K562 (cell line): ENCODE measurements around the gene SCPEP1. TPM values are rescaled to one million over a fixed set of nuclear protein-coding genes. Genes with fewer than 3 reads are reported as not detected.

Experiments used
- ATAC-seq: fragments of 200-7000 bp; cut with Tn5 transposase; 3 replicates; pipeline ENCODE4 v1.9.1; 2020; ENCODE audit warnings: moderate library complexity
- BruUV-seq: library from RNA; stranded (reverse); fragments of 400-500 nt; replicated peaks from 2 replicates; lab custom pipeline; 2021; lab: Mats Ljungman, UMichigan
- CTCF ChIA-PET: fragments of 300-600 bp; formaldehyde crosslinking; extraction: SDS; loops from one replicate; lab custom pipeline; 2021; ENCODE audit warnings: low intra/inter-chr PET ratio; lab: Yijun Ruan, JAX
- POLR2A ChIA-PET: fragments of 300-600, 350-650 bp; sonication (Branson Sonifier 250); formaldehyde crosslinking; extraction: SDS; loops from one replicate; lab custom pipeline; 2021; ENCODE audit warnings: antibody characterized with exemption, inconsistent platforms; lab: Yijun Ruan, JAX
- DNase-seq, 4 experiments: peaks; one replicate each; pipeline versions ENCODE4 v3.0.0 to v3.0.0-alpha.2; 2011 to 2018; ENCODE audit warnings: low spot score in 3 of 4, mixed read lengths in 3 of 4; ENCODE audit errors: extremely low read depth in 1 of 4
- FAIRE-seq: peaks from 2 replicates; lab custom pipeline; 2011; peaks lifted over from hg19 to GRCh38; lab: Jason Lieb, UNC
- H2AFZ ChIP-seq: 2 replicates; pipeline ENCODE4 v1.6.0; 2011; ENCODE audit warnings: low read depth, low read length, control low read depth, inconsistent platforms
- H3K27ac ChIP-seq: fragments of 200-600 bp; 3 replicates; pipeline ENCODE4 v1.8.0; 2011; ENCODE audit warnings: low read depth, mild to moderate bottlenecking, control low read depth, inconsistent platforms, low read length, moderate library complexity, mixed read lengths; ENCODE audit errors: extremely low read depth
- H3K27me3 ChIP-seq, 2 experiments: fragments of 300-600 bp in 1 of 2; 2 replicates in 1 of 2; 3 replicates in 1 of 2; pipeline versions ENCODE4 v1.6.0 to v1.8.0; 2011; ENCODE audit warnings: inconsistent platforms in 2 of 2, low read length in 2 of 2, mild to moderate bottlenecking in 1 of 2, mixed read lengths in 1 of 2, moderate library complexity in 1 of 2; ENCODE audit not compliant: control insufficient read depth in 2 of 2, insufficient read depth in 2 of 2
- H3K36me3 ChIP-seq: fragments of 300-600 bp; 3 replicates; pipeline ENCODE4 v1.8.0; 2011; ENCODE audit warnings: mild to moderate bottlenecking, low read length, inconsistent platforms; ENCODE audit not compliant: control insufficient read depth, insufficient read depth
- H3K4me1 ChIP-seq, 2 experiments: fragments of 200-600 bp in 1 of 2; replicated peaks in 1 of 2; 2 replicates in 1 of 2; 3 replicates in 1 of 2; pipeline versions ENCODE4 v1.5.1 to v1.8.0; 2011; ENCODE audit warnings: inconsistent platforms in 2 of 2, low read length in 2 of 2, mild to moderate bottlenecking in 1 of 2, mixed read lengths in 1 of 2, moderate library complexity in 1 of 2; ENCODE audit not compliant: control insufficient read depth in 2 of 2, insufficient read depth in 2 of 2
- H3K4me2 ChIP-seq: 2 replicates; pipeline ENCODE4 v1.6.1; 2011; ENCODE audit warnings: low read length, control low read depth, inconsistent platforms, mixed read lengths; ENCODE audit not compliant: insufficient read depth
- H3K4me3 ChIP-seq: fragments of 200-600 bp; sonication (generic), shearing (Covaris generic); 2 replicates; pipeline ENCODE4 v1.5.1; 2016; ENCODE audit warnings: control low read depth, inconsistent platforms
- H3K79me2 ChIP-seq: fragments of 200-600 bp; 3 replicates; pipeline ENCODE4 v1.8.0; 2011; ENCODE audit warnings: low read length, inconsistent platforms; ENCODE audit not compliant: control insufficient read depth, insufficient read depth
- H3K9ac ChIP-seq, 2 experiments: 2 replicates each; pipeline versions ENCODE4 v1.6.0 to v1.6.1; 2011; ENCODE audit warnings: low read depth in 2 of 2, low read length in 2 of 2, control low read depth in 1 of 2, inconsistent platforms in 1 of 2, mild to moderate bottlenecking in 1 of 2, mixed read lengths in 1 of 2; ENCODE audit not compliant: insufficient read depth in 1 of 2
- H3K9me1 ChIP-seq: one replicate; pipeline ENCODE4 v1.6.0; 2011; ENCODE audit warnings: inconsistent platforms, mild to moderate bottlenecking, low read length, moderate library complexity; ENCODE audit not compliant: control insufficient read depth, insufficient read depth
- H3K9me3 ChIP-seq: replicated peaks from 2 replicates; pipeline ENCODE4 v1.5.1; 2011; ENCODE audit warnings: low read depth, low read length, inconsistent platforms; ENCODE audit not compliant: control insufficient read depth, insufficient read depth
- H4K20me1 ChIP-seq: replicated peaks from 2 replicates; pipeline ENCODE4 v1.6.1; 2011; ENCODE audit warnings: low read length, inconsistent platforms, mixed read lengths; ENCODE audit not compliant: control insufficient read depth, insufficient read depth
- BCOR ChIP-seq: fragments of 450-650 bp; IDR thresholded peaks from 2 replicates; pipeline ENCODE4 v1.6.1; 2016
- FOXJ3 ChIP-seq: sonication (generic); formaldehyde crosslinking; IDR thresholded peaks from 2 replicates; pipeline ENCODE4 v1.4.0; 2020; ENCODE audit warnings: mild to moderate bottlenecking, missing genetic modification reagents
- HSF4 ChIP-seq: fragments of 250-450 bp; sonication (Bioruptor Pico); IDR thresholded peaks from 2 replicates; pipeline ENCODE4 v2.1.2; 2022; ENCODE audit warnings: mild to moderate bottlenecking, moderate library complexity, borderline replicate concordance
- KLF6 ChIP-seq: fragments of 250-450 bp; sonication (Bioruptor Pico); IDR thresholded peaks from 2 replicates; pipeline ENCODE4 v1.4.0; 2020; ENCODE audit warnings: mild to moderate bottlenecking, moderate library complexity, borderline replicate concordance
- RNF2 ChIP-seq: sonication (generic); IDR thresholded peaks from 2 replicates; pipeline ENCODE4 v1.6.1; 2016
- SMAD3 ChIP-seq: fragments of 450-650 bp; formaldehyde crosslinking; conservative IDR thresholded peaks from 2 replicates; pipeline ENCODE4 v1.4.0; 2020; ENCODE audit warnings: mild to moderate bottlenecking
- TFAP4 ChIP-seq: sonication (generic); formaldehyde crosslinking; IDR thresholded peaks from 2 replicates; pipeline ENCODE4 v1.8.0; 2022; ENCODE audit warnings: missing genetic modification reagents, mild to moderate bottlenecking, moderate library complexity, borderline replicate concordance
- ZNF354B ChIP-seq: fragments of 250-450 bp; sonication (Bioruptor Pico); IDR thresholded peaks from 2 replicates; pipeline ENCODE4 v1.4.0; 2020
- WGBS: fragments of 100-300 bp; shearing (Covaris generic); methylation state at CpG from one replicate; pipeline ENCODE4 v1.1.6; 2016; ENCODE audit warnings: low coverage, mixed read lengths; ENCODE audit not compliant: insufficient coverage; ENCODE audit errors: missing lambda C conversion rate; 5-methylcytosine and 5-hydroxymethylcytosine counted together
- in situ Hi-C: fragments of 300-500 bp; cut with MboI; formaldehyde crosslinking; loops from 4 replicates; pipeline ENCODE4 v1.15.0; 2018; ENCODE audit warnings: inconsistent platforms, mixed read lengths
- intact Hi-C: fragments of 100-400 bp; cut with micrococcal nuclease; formaldehyde crosslinking; loops from 2 replicates; pipeline ENCODE4 v1.14.2; 2022
- polyA plus RNA-seq, 8 experiments: library from polyadenylated mRNA; depleted of rRNA in 4 of 8; stranded (reverse) in 5 of 8; unstranded in 3 of 8; fragments of >200 nt; fragmentation: Nextera tagmentation in 2 of 8; fragmentation: Illumina TruSeq in 1 of 8; extraction: Ambion mirVana in 2 of 8; extraction: Trizol in 1 of 8; gene quantifications; 2 replicates each; pipeline versions ENCODE4 v1.2.1 to v1.2.3, GENCODE V29; 2011 to 2014; ENCODE audit warnings: inconsistent platforms in 1 of 8, missing spikeins in 1 of 8
- total RNA-seq, 7 experiments: library from RNA; depleted of rRNA in 6 of 7; stranded (reverse); fragments of >200 nt in 6 of 7; fragmentation: Illumina TruSeq in 2 of 7; extraction: Trizol in 2 of 7; gene quantifications; 2 replicates each; pipeline versions ENCODE4 v1.2.1 to v1.2.3, GENCODE V29; 2011 to 2021; ENCODE audit warnings: low replicate concordance in 1 of 7

SCPEP1 gene
- total and polyA plus RNA-seq, 9 of the 15 experiments (the other 6 are each of a cell fraction or from before 2014, with no cell fraction given): 5.1 to 14.8 (median 7.2) TPM

- Histone ChIP-seq H3K9ac (no peak overlapping the region), H3K79me2 (no peaks in the 10 kb centered on the region), H2AFZ (no peak overlapping the region), H3K27me3 (no peaks in the 10 kb centered on the region), H3K4me1 (no peaks in the 10 kb centered on the region; a peak in 1 of 5 replicates), H3K9me1 (no peaks in the 10 kb centered on the region), H3K36me3 (peaks cover 10% of the 10 kb centered on the region; the same call in 2 of the 3 replicates), H4K20me1 (no peaks in the 10 kb centered on the region), H3K4me2 (no peak overlapping the region), H3K4me3 (no peak overlapping the region), H3K27ac (no peak overlapping the region)
- 56% methylated on average over 2 of the region's 2 CpGs for WGBS
- ATAC-seq (no peak), DNase-seq (no peak), FAIRE-seq (no peak)
- CTCF ChIA-PET: no interaction called here
- in situ Hi-C loops: no loop called here
- TF ChIP-seq FOXJ3 (CRISPR knock-in tag) (no peak), ZNF354B (CRISPR knock-in tag) (no peak)
- TF ChIP-seq, all 486 proteins: peak for 0
- intact Hi-C loops: loop anchor here (10.0 kb wide), 1 partner anchor 436 kb away; no protein-coding TSS in a partner anchor
- H3K9me3 ChIP-seq: no peaks in the 10 kb centered on the region
- BruUV-seq: no TSS peak
- POLR2A ChIA-PET: interaction anchor here (1.4 kb wide), 1 partner anchor 17 kb away, joined by 4 read pairs; the partner anchor contains the start of gene TRIM25
These were observed 47.1 kb upstream of the SCPEP1 start for GRCh38 chr17:56930739-56931337.

GRCh38 chr17:56933151-56933745 lies 44.7 kb upstream of the SCPEP1 start:
- 96% methylated on average over 8 of the region's 8 CpGs for WGBS
- peaks cover 31% of the 10 kb centered on the region; the same call in 2 of the 3 replicates for H3K36me3 ChIP-seq
- no peaks in the 10 kb centered on the region for H3K9me1 ChIP-seq
- no peak overlapping the region for H3K9ac ChIP-seq
- H3K4me1 ChIP-seq: peaks cover 8% of the 10 kb centered on the region in 2 experiments; a peak in 4 of 5 replicates
- in situ Hi-C loops: no loop called here
- DNase-seq (no peak), FAIRE-seq (no peak), ATAC-seq (no peak)
- no peak overlapping the region for H3K4me2 ChIP-seq
- no peaks in the 10 kb centered on the region for H3K27me3 ChIP-seq
- no peak overlapping the region for H3K4me3 ChIP-seq
- POLR2A ChIA-PET: interaction anchor here (0.6 to 1.6 kb wide), 3 partner anchors 12 to 151 kb away, joined by 3 read pairs; partner anchors contain the start of gene COIL
- no peaks in the 10 kb centered on the region for H3K9me3 ChIP-seq
- TF ChIP-seq RNF2 (no peak), BCOR (no peak), TFAP4 (no peak), HSF4 (CRISPR knock-in tag) (no peak), SMAD3 (no peak), KLF6 (CRISPR knock-in tag) (no peak)
- no TSS peak for BruUV-seq
- no peak overlapping the region for H3K27ac ChIP-seq
- H3K79me2 ChIP-seq: no peaks in the 10 kb centered on the region
- CTCF ChIA-PET: interaction anchor here (0.7 kb wide), 1 partner anchor 1215 kb away, joined by 3 read pairs; no protein-coding TSS in a partner anchor
- no peaks in the 10 kb centered on the region for H4K20me1 ChIP-seq
- H2AFZ ChIP-seq: no peak overlapping the region
- intact Hi-C loops: loop anchor here (10.0 kb wide), 1 partner anchor 438 kb away; no protein-coding TSS in a partner anchor
